Measurements from ENCODE around the gene PCYOX1L. TPM values are rescaled to one million over a fixed set of nuclear protein-coding genes. Genes with fewer than 3 reads are reported as not detected.

PCYOX1L gene
- total RNA-seq, 1 experiment from 2014 or later: 14.0 TPM

GRCh38 chr5:149413477-149414210, 55.8 kb downstream of the PCYOX1L start:
- in situ Hi-C loops (cut with HindIII; ENCODE audit: low sequenced_read_pairs): no loop called here
- DNase-seq (ENCODE audit: low spot score): no peak

GRCh38 chr5:149414405-149415065, 56.7 kb downstream of the PCYOX1L start:
- in situ Hi-C loops (cut with HindIII; ENCODE audit: low sequenced_read_pairs): no loop called here
- no peak for DNase-seq (ENCODE audit: low spot score)

GRCh38 chr5:149415066-149415967, 57.5 kb downstream of the PCYOX1L start:
- in situ Hi-C loops (cut with HindIII; ENCODE audit: low sequenced_read_pairs): no loop called here
- DNase-seq (ENCODE audit: low spot score): no peak

- DNase-seq (ENCODE audit: low spot score): no peak
- in situ Hi-C loops (cut with HindIII; ENCODE audit: low sequenced_read_pairs): no loop called here
Measured at GRCh38 chr5:149416987-149417710, 59.3 kb downstream of the PCYOX1L start.

- in situ Hi-C loops (cut with HindIII; ENCODE audit: low sequenced_read_pairs): no loop called here
- no peak for DNase-seq (ENCODE audit: low spot score)
Measured at GRCh38 chr5:149417711-149418368, 60.0 kb downstream of the PCYOX1L start.

- in situ Hi-C loops (cut with HindIII; ENCODE audit: low sequenced_read_pairs): no loop called here
- DNase-seq (ENCODE audit: low spot score): no peak
Measured at GRCh38 chr5:149418910-149419531, 61.2 kb downstream of the PCYOX1L start.

Other genes starting within 250 kb of the PCYOX1L start
- gene ABLIM3, start 216.6 kb upstream of the PCYOX1L start, total RNA-seq (2014; rRNA removed; shearing (Covaris generic)): 1.1 TPM in 1 of 2 replicates, not detected in the other
- gene AFAP1L1, start 86.2 kb upstream of the PCYOX1L start, total RNA-seq (2014; rRNA removed; shearing (Covaris generic)): 0.12 and 0.14 TPM in 2 replicates
- gene GRPEL2, start 12.5 kb upstream of the PCYOX1L start, total RNA-seq (2014; rRNA removed; shearing (Covaris generic)): 18.1 and 22.9 TPM in 2 replicates
- gene IL17B, start 21.2 kb downstream of the PCYOX1L start, total RNA-seq (2014; rRNA removed; shearing (Covaris generic)): 0.27 and 1.4 TPM in 2 replicates
- 230 and 259 TPM in 2 replicates for gene CSNK1A1, start 193.4 kb downstream of the PCYOX1L start, total RNA-seq (2014; rRNA removed; shearing (Covaris generic))
- gene ARHGEF37, start 223.5 kb downstream of the PCYOX1L start, total RNA-seq (2014; rRNA removed; shearing (Covaris generic)): not detected in 2 replicates

All from G401 (cell line).